Ishikawa (cell line): ENCODE data around the gene KCTD16.
A peak's percentile ranks its signal among the peaks of the same experiment; 100 is the strongest.

Experiments used
- CEBPB ChIP-seq: IDR thresholded peaks from 2 replicates; pipeline ENCODE4 v1.6.1; 2012
- CREB1 ChIP-seq: IDR thresholded peaks from 2 replicates; pipeline ENCODE4 v1.6.1; 2012; ENCODE audit warnings: low read depth
- EGR1 ChIP-seq: IDR thresholded peaks from 2 replicates; pipeline ENCODE4 v1.6.1; 2012
- EP300 ChIP-seq: IDR thresholded peaks from 2 replicates; pipeline ENCODE4 v1.6.1; 2012; ENCODE audit warnings: borderline replicate concordance
- FOXM1 ChIP-seq: IDR thresholded peaks from 2 replicates; pipeline ENCODE4 v1.6.1; 2012; ENCODE audit warnings: low read depth, borderline replicate concordance
- NFIC ChIP-seq: IDR thresholded peaks from 2 replicates; pipeline ENCODE4 v1.6.1; 2012
- RAD21 ChIP-seq: IDR thresholded peaks from 2 replicates; pipeline ENCODE4 v1.6.1; 2012; ENCODE audit warnings: low read depth
- TAF1 ChIP-seq: IDR thresholded peaks from 2 replicates; pipeline ENCODE4 v1.6.1; 2012; ENCODE audit warnings: low read depth, mild to moderate bottlenecking
- TCF12 ChIP-seq: IDR thresholded peaks from 2 replicates; pipeline ENCODE4 v1.6.1; 2012; ENCODE audit warnings: low read depth
- TEAD4 ChIP-seq: IDR thresholded peaks from 2 replicates; pipeline ENCODE4 v1.6.1; 2012
- YY1 ChIP-seq: IDR thresholded peaks from 2 replicates; pipeline ENCODE4 v1.6.1; 2012; ENCODE audit warnings: low read depth
- ZBTB7A ChIP-seq: IDR thresholded peaks from 2 replicates; pipeline ENCODE4 v1.6.1; 2012; ENCODE audit warnings: low read depth
- TF ChIP-seq, protein P1 (sequence below): IDR thresholded peaks from 2 replicates; pipeline ENCODE4 v1.6.1; 2012
- TF ChIP-seq, protein P2 (sequence below): IDR thresholded peaks from 2 replicates; pipeline ENCODE4 v1.6.1; 2012; ENCODE audit warnings: low read depth, mild to moderate bottlenecking
- TF ChIP-seq, protein P3 (sequence below): IDR thresholded peaks from 2 replicates; pipeline ENCODE4 v1.6.1; 2012

Gene KCTD16

DNA sequence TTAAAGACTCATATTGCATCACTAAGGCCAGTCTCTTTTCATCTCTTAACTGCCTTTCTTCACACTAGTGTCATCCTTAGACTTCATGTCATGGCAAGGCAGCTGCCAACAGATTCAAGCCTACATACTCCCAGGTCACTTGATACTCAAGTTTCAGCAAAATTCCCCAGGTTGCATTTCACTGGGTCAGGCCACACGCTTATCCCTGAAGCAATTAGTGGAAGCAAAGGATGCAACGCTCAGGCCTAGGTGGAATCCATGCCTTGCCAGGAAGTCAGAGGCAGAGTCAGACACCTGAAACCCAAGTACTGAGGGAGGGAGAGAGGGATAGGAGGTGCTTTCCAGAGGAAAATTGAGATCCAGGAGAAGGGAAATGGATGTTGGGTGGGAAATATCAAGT lies 29.1 kb upstream of the KCTD16 start:
- TF ChIP-seq RAD21: no peak
- TF ChIP-seq EGR1: no peak
- no peak for TF ChIP-seq EP300
- no peak for TF ChIP-seq TCF12
- TF ChIP-seq CREB1: no peak

DNA sequence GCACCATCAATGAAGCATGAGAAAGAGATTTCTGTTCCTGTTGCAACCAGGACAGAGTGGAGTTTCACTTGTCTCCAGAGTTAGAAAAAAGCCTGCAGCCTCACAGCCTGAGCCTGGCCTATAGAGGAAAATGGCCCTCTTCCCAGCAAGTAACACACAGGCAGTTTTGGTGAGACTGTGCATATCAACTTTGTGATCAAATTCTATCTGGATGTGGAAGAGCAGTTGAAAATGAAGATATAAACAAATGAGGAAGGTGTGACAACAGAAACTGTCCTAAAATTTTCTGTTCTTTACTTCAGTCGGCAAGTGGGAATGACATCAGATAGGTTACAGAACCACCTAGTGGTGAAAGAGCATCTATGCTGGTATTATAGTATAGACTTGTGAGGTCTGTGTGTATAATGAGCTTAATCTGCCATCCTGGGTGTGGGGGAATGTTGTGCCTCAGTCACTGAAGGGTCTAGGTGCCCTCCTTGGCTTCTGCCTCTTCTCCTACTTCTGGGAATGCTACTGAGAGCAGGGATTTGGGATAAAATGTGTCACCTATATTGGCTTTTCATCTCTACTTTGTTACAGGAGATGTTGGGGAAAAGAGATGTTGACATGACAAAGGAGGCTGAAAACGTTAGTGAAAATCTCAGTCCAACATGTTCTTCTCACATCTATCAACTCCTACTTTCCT lies 28.4 kb upstream of the KCTD16 start:
- peak; percentile 54 for TF ChIP-seq RAD21
- no peak for TF ChIP-seq EP300

DNA sequence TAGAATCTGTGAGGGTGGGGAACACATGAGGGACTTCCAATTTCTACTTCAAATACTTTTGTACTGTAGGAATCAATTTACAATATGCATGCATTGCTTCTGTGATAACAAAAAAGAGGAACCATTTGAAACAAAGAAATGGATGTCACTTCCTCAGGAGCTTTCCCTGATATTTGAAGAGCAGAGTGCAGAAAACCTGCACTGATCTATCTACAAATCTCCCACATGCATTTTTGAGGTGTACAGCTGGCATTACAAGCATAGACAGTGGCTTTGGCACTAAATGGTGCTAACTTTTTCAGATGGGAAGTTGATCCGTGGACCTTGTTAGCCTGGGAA lies 27.9 kb upstream of the KCTD16 start:
- TF ChIP-seq FOXM1 (no peak), TEAD4 (no peak), EGR1 (no peak), CEBPB (no peak), ZBTB7A (no peak), NFIC (no peak), YY1 (no peak), RAD21 (no peak), CREB1 (no peak)
- TF ChIP-seq, protein P1, sequence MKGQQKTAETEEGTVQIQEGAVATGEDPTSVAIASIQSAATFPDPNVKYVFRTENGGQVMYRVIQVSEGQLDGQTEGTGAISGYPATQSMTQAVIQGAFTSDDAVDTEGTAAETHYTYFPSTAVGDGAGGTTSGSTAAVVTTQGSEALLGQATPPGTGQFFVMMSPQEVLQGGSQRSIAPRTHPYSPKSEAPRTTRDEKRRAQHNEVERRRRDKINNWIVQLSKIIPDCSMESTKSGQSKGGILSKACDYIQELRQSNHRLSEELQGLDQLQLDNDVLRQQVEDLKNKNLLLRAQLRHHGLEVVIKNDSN: no peak

DNA sequence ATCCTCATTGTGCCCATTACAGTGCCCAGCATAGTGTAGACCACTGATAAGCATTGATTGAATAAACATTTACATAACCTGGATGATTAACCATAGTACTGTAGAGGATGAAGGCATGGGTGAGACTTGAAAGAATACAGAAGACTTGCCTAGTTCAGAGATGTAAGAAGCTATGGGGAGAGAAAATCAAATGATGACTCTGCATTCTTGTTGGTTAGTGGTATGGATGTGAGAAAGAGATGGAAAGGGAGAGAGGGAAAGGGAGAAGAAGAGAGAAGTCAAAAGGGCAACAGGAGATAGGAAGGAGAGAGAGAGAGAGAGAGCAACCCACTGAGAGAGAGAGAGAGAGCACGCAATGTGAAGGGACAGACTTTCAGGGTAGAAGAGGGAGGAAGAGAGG lies 27.0 kb upstream of the KCTD16 start:
- TF ChIP-seq RAD21 (no peak), TAF1 (no peak), CREB1 (no peak), FOXM1 (no peak), TEAD4 (no peak), TCF12 (no peak), NFIC (no peak), EGR1 (no peak)
- TF ChIP-seq, protein P2, sequence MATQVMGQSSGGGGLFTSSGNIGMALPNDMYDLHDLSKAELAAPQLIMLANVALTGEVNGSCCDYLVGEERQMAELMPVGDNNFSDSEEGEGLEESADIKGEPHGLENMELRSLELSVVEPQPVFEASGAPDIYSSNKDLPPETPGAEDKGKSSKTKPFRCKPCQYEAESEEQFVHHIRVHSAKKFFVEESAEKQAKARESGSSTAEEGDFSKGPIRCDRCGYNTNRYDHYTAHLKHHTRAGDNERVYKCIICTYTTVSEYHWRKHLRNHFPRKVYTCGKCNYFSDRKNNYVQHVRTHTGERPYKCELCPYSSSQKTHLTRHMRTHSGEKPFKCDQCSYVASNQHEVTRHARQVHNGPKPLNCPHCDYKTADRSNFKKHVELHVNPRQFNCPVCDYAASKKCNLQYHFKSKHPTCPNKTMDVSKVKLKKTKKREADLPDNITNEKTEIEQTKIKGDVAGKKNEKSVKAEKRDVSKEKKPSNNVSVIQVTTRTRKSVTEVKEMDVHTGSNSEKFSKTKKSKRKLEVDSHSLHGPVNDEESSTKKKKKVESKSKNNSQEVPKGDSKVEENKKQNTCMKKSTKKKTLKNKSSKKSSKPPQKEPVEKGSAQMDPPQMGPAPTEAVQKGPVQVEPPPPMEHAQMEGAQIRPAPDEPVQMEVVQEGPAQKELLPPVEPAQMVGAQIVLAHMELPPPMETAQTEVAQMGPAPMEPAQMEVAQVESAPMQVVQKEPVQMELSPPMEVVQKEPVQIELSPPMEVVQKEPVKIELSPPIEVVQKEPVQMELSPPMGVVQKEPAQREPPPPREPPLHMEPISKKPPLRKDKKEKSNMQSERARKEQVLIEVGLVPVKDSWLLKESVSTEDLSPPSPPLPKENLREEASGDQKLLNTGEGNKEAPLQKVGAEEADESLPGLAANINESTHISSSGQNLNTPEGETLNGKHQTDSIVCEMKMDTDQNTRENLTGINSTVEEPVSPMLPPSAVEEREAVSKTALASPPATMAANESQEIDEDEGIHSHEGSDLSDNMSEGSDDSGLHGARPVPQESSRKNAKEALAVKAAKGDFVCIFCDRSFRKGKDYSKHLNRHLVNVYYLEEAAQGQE: no peak

DNA sequence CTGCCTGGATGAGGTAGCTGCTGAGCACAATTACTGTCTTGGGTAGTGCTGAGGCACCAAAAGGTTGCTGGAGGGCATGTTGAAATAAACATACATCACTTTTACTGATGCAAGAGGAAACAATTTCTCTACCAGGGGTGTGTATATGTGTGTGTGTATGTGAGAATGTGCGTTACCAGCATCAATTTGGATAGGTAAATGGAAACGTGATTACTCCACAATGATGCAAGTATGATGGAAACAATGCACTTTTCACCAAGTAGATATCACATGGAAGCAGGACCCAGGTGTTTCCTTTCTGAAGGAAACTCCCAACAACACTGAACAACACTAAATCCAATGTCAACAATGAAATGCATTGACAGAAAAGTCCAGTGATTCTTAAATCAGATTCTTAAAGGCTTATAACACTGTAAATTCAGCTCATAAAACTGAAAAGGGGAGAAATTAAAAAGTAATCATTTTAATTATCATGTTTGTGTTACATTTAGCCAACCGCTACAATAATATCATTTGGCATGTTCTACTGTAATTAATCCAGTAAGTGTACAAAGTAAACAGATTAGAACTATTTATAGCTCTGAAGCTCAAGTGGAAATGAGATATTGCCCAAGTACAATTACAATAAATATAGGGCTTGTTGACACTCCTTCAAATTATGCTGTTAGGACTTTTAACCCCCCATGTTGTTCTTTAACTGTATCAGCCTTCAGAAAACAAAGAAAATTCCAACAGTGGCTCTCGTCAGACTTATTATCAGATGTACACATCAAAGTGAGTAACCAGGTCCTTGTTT lies 25.5 kb upstream of the KCTD16 start:
- TF ChIP-seq, protein P1: no peak
- TF ChIP-seq, protein P3, sequence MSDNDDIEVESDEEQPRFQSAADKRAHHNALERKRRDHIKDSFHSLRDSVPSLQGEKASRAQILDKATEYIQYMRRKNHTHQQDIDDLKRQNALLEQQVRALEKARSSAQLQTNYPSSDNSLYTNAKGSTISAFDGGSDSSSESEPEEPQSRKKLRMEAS: no peak
- TF ChIP-seq TAF1 (no peak), CREB1 (no peak), RAD21 (no peak), TEAD4 (no peak)

DNA sequence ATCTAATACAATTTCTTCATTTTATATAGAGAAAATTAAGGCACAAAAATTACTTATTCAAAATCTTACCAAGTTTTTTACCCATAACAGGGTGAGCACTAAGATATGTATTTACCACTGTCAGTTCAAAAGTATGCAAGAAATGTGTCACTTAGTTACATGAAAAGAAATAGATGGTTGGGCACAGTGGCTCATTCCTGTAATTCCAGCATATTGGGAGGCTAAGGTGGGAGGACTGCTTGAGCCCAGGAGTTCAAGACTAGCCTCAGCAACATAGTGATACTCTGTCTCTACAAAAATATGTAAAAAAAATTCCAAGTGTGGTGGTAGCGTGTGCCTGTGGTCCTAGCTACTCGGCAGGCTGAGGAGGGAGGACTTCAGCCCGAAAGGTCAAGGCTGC lies 19.6 kb upstream of the KCTD16 start:
- TF ChIP-seq, protein P2: no peak
- TF ChIP-seq, protein P3: no peak

DNA sequence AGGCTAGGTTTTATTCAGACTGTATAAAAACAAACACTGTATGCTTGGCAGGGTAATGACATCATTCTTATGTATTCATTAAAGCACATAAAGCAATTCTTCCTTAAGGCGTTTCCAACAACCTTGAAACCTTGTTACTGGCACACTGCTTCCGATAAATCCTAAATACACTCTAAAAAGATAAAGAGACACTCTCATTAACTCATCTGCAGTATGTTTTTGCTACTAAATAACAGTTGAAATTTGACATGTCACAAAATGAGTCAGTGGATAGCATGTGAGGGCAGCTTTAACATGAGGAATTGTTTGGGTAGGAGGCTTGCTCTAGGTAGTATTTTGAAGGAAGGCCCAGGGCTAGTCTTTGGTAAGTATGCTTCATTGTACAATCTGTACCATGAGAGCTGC lies 13.9 kb upstream of the KCTD16 start:
- no peak for TF ChIP-seq TCF12
- TF ChIP-seq, protein P3: no peak
- no peak for TF ChIP-seq ZBTB7A
- TF ChIP-seq TAF1: no peak
- no peak for TF ChIP-seq FOXM1
- TF ChIP-seq, protein P2: no peak
- TF ChIP-seq YY1: no peak
- TF ChIP-seq CREB1: no peak
- TF ChIP-seq, protein P1: no peak
- no peak for TF ChIP-seq EGR1
- TF ChIP-seq CEBPB: no peak
- no peak for TF ChIP-seq TEAD4
- no peak for TF ChIP-seq RAD21
- TF ChIP-seq EP300: no peak
- no peak for TF ChIP-seq NFIC
